ENCODE results near the gene NINL. TPM values are rescaled to one million over a fixed set of nuclear protein-coding genes. Genes with fewer than 3 reads are reported as not detected.

The NINL gene
- total RNA-seq, 1 experiment from 2014 or later = 1.2 TPM

GRCh38 chr20:25493748-25494505, 91.4 kb downstream of the NINL start:
- ChIA-PET POLR2A (no interaction called here), CTCF (interaction anchor here (0.8 to 3.1 kb wide), 3 partner anchors 23 to 315 kb away, joined by 4 to 17 read pairs (median 5); no protein-coding TSS in a partner anchor)
- H3K4me3 Mint-ChIP-seq (ENCODE audit: unreplicated experiment) = no peak overlapping the region
- DNase-seq (ENCODE audit: unreplicated experiment) = no peak
- H3K9me3 Mint-ChIP-seq (ENCODE audit: unreplicated experiment) = no peaks in the 10 kb centered on the region
- no peaks in the 10 kb centered on the region for H3K36me3 Mint-ChIP-seq (ENCODE audit: insufficient read depth, unreplicated experiment)
- no peak overlapping the region for H3K27ac Mint-ChIP-seq (ENCODE audit: low read depth, unreplicated experiment)
- peaks cover 5% of the 10 kb centered on the region for H3K4me1 Mint-ChIP-seq (ENCODE audit: insufficient read depth, unreplicated experiment)
- no peak for TF ChIP-seq CTCF (IDR thresholded peaks at IDR 0.05; ENCODE audit: unreplicated experiment)
- H3K27me3 Mint-ChIP-seq (ENCODE audit: insufficient read depth, unreplicated experiment) = peaks cover 10% of the 10 kb centered on the region
- BruUV-seq (replicated peaks) = no TSS peak
- intact Hi-C loops (cut with micrococcal nuclease) = no loop called here

GRCh38 chr20:25493137-25493536, 92.2 kb downstream of the NINL start:
- ChIA-PET POLR2A (interaction anchor here (1.0 to 1.6 kb wide), 2 partner anchors 14 to 72 kb away, joined by 3 to 4 read pairs; no protein-coding TSS in a partner anchor), CTCF (interaction anchor here (0.7 to 3.1 kb wide), 4 partner anchors 12 to 56 kb away, joined by 3 to 17 read pairs (median 4); no protein-coding TSS in a partner anchor)
- Mint-ChIP-seq H3K27me3 (ENCODE audit: insufficient read depth, unreplicated experiment) (peaks cover 10% of the 10 kb centered on the region), H3K4me1 (ENCODE audit: insufficient read depth, unreplicated experiment) (peaks cover 5% of the 10 kb centered on the region), H3K9me3 (ENCODE audit: unreplicated experiment) (no peaks in the 10 kb centered on the region), H3K27ac (ENCODE audit: low read depth, unreplicated experiment) (no peak overlapping the region), H3K4me3 (ENCODE audit: unreplicated experiment) (no peak overlapping the region), H3K36me3 (ENCODE audit: insufficient read depth, unreplicated experiment) (no peaks in the 10 kb centered on the region)
- no peak for TF ChIP-seq CTCF (IDR thresholded peaks at IDR 0.05; ENCODE audit: unreplicated experiment)
- no TSS peak for BruUV-seq (replicated peaks)
- intact Hi-C loops (cut with micrococcal nuclease) = no loop called here
- no peak for DNase-seq (ENCODE audit: unreplicated experiment)

- H3K36me3 Mint-ChIP-seq (ENCODE audit: insufficient read depth, unreplicated experiment) = no peaks in the 10 kb centered on the region
- CTCF ChIA-PET = interaction anchor here (0.6 to 3.1 kb wide), 4 partner anchors 12 to 619 kb away, joined by 3 to 17 read pairs (median 6); no protein-coding TSS in a partner anchor
- intact Hi-C loops (cut with micrococcal nuclease) = no loop called here
These were observed 93.8 kb downstream of the NINL start for GRCh38 chr20:25491446-25492038.

More at GRCh38 chr20:25491446-25492038, 93.8 kb downstream of the NINL start:
- H3K27ac Mint-ChIP-seq (ENCODE audit: low read depth, unreplicated experiment) = no peak overlapping the region
- H3K9me3 Mint-ChIP-seq (ENCODE audit: unreplicated experiment) = no peaks in the 10 kb centered on the region
- H3K4me1 Mint-ChIP-seq (ENCODE audit: insufficient read depth, unreplicated experiment) = peaks cover 2% of the 10 kb centered on the region
- POLR2A ChIA-PET = no interaction called here
- no peak for TF ChIP-seq CTCF (IDR thresholded peaks at IDR 0.05; ENCODE audit: unreplicated experiment)
- no TSS peak for BruUV-seq (replicated peaks)
- H3K4me3 Mint-ChIP-seq (ENCODE audit: unreplicated experiment) = no peak overlapping the region
- peaks cover 10% of the 10 kb centered on the region for H3K27me3 Mint-ChIP-seq (ENCODE audit: insufficient read depth, unreplicated experiment)
- DNase-seq (ENCODE audit: unreplicated experiment) = no peak
